Esophagus (tissue), 2 donors: Measurements from ENCODE around the gene TMEM17. TPM values are rescaled to one million over a fixed set of nuclear protein-coding genes. Genes with fewer than 3 reads are reported as not detected.

Source experiments
- H3K27ac ChIP-seq, 2 donors: one replicate each; pipeline ENCODE4 v1.5.1; 2013; ENCODE audit warnings: low read depth in 2 of 2, mild to moderate bottlenecking in 2 of 2, inconsistent platforms in 1 of 2, low read length in 1 of 2, moderate library complexity in 1 of 2
- H3K27me3 ChIP-seq, 2 donors: one replicate each; pipeline ENCODE4 v1.6.1; 2013; ENCODE audit warnings: low read length in 2 of 2, control low read depth in 1 of 2, mild to moderate bottlenecking in 1 of 2; ENCODE audit not compliant: insufficient read depth in 2 of 2, control insufficient read depth in 1 of 2
- H3K36me3 ChIP-seq, 2 donors: one replicate each; pipeline ENCODE4 v1.6.1; 2013; ENCODE audit warnings: low read length in 1 of 2; ENCODE audit not compliant: control insufficient read depth in 2 of 2, insufficient read depth in 2 of 2
- H3K4me1 ChIP-seq, 2 donors: one replicate each; pipeline ENCODE4 v1.6.1; 2013; ENCODE audit warnings: low read length in 1 of 2; ENCODE audit not compliant: control insufficient read depth in 2 of 2, insufficient read depth in 2 of 2
- H3K4me3 ChIP-seq, 2 donors: one replicate each; pipeline ENCODE4 v1.5.1; 2013; ENCODE audit warnings: low read length in 2 of 2, mild to moderate bottlenecking in 2 of 2, low read depth in 1 of 2, moderate library complexity in 1 of 2
- H3K9me3 ChIP-seq, 2 donors: one replicate each; pipeline ENCODE4 v1.6.1; 2013; ENCODE audit warnings: mild to moderate bottlenecking in 2 of 2, low read depth in 1 of 2, low read length in 1 of 2, moderate library complexity in 1 of 2; ENCODE audit not compliant: control insufficient read depth in 2 of 2, insufficient read depth in 1 of 2
- WGBS, 2 donors: extraction: QIAGEN DNeasy Blood & Tissue Kit; methylation state at CpG; one replicate each; pipeline ENCODE4 v1.1.7; 2013; 5-methylcytosine and 5-hydroxymethylcytosine counted together
- polyA plus RNA-seq, 2 donors: library from polyadenylated mRNA; stranded (reverse); fragments of 200-250 nt; gene quantifications; one replicate each; pipeline ENCODE4 v1.2.3, GENCODE V29; 2013
- donor health status: healthy with polysubstance abuse.
- donor health status: Bipolar disorder and iron deficiency.

The TMEM17 gene
- polyA plus RNA-seq, 2 donors, result 1.1 to 1.5 TPM

DNA sequence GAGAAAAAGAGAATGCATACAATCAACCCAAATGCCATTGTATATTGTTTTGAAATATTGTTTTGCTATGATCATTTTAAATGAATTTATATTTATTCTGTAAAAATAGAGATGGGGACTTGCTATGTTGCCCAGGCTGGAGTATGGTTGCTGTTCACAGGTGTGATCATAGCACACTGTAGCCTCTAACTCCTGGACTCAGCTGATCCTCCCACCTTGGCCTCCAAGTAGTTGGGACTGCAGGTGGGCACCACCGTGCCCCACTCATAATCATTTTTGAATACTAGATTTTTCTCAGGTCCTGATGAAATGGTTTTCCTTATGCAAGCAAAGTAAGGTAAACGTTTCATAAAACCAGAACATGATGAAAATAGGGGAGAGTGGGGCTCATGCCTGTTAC is 46.3 kb downstream of the TMEM17 start:
- Histone ChIP-seq H3K9me3 (no peaks in the 10 kb centered on the region), H3K4me1 (peaks cover 0 to 23% of the 10 kb centered on the region in 2 donors), H3K36me3 (no peaks in the 10 kb centered on the region), H3K27me3 (no peaks in the 10 kb centered on the region), H3K4me3 (no peak overlapping the region), H3K27ac (no peak overlapping the region)
- 78 to 87% methylated on average over 2 of the region's 2 CpGs for WGBS, 2 donors

DNA sequence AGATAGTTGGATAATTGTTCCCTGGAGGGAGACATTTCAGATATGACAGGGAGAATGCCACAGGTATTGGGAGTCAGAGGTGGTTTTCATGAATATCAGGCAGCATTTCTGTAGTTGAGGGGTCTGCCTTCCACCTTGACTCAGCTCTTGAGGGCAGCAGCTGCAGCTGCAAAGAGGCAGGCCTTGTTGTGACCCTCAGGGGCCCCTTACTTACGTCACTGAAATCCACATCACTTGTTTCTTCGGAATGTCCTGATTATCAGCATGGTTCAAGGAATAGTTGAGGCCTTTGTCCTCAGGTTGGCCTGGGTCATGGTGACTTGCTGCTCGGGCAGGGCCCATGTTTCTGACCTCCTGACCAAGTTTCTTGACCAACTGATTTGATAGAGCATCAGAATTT is 46.9 kb downstream of the TMEM17 start:
- no peak overlapping the region for H3K27ac ChIP-seq
- no peaks in the 10 kb centered on the region for H3K27me3 ChIP-seq
- no peaks in the 10 kb centered on the region for H3K9me3 ChIP-seq
- H3K36me3 ChIP-seq, result no peaks in the 10 kb centered on the region
- WGBS, 2 donors, result 93 to 95% methylated on average over 3 of the region's 3 CpGs
- H3K4me3 ChIP-seq, result no peak overlapping the region
- peaks cover 0 to 23% of the 10 kb centered on the region in 2 donors for H3K4me1 ChIP-seq

DNA sequence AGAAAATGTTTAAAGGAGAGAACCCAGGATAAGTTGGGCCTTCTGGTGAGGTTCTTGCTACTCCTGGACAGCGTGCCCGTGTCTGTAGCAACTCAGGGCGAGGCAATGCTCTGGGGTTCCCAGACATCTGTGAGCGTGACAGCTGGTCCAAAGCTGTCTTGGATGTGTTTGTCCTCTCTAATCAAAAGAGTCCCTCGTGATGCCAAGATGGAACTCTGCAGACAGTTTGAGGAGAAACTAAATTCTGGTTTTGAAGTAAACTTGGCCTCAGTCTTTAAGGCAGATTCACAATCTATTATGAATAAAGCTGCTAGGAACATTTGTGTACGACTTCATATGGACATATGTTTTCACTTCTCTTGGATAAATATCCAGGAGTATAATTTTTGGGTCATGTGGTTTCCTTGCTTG is 47.3 kb downstream of the TMEM17 start:
- Histone ChIP-seq H3K27me3 (no peaks in the 10 kb centered on the region), H3K4me3 (no peak overlapping the region), H3K36me3 (no peaks in the 10 kb centered on the region), H3K27ac (peak overlapping the region; percentile 44 to 75), H3K9me3 (no peaks in the 10 kb centered on the region), H3K4me1 (peaks cover 0 to 25% of the 10 kb centered on the region in 2 donors)
- WGBS, 2 donors, result 79 to 84% methylated on average over 6 of the region's 6 CpGs

DNA sequence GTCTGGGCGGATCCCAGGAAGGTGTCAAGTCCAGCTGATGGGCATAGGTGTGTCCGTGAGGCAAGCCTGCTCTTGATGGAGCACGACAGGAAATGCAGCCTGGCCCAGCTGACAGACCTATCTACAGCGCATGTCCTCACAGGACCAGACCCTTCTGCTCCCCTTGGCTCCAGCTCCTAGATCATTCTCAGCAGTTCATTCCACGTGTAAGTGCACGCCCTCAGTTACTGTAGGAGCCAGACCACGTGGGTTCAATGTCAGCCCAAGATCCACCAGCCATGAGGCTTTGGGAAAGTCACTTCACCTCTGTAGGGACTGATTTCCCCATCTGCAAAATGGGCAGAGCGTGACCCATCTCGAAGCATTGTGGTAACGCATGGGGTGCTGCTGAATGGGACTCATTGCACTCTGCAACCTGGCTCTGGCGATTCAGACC is 47.8 kb downstream of the TMEM17 start:
- WGBS, 2 donors, result 68 to 73% methylated on average over 11 of the region's 11 CpGs
- H3K4me1 ChIP-seq, result peaks cover 0 to 25% of the 10 kb centered on the region in 2 donors
- peak overlapping the region; percentile 44 to 75 for H3K27ac ChIP-seq
- H3K27me3 ChIP-seq, result no peaks in the 10 kb centered on the region
- no peaks in the 10 kb centered on the region for H3K9me3 ChIP-seq
- H3K4me3 ChIP-seq, result no peak overlapping the region
- no peaks in the 10 kb centered on the region for H3K36me3 ChIP-seq

DNA sequence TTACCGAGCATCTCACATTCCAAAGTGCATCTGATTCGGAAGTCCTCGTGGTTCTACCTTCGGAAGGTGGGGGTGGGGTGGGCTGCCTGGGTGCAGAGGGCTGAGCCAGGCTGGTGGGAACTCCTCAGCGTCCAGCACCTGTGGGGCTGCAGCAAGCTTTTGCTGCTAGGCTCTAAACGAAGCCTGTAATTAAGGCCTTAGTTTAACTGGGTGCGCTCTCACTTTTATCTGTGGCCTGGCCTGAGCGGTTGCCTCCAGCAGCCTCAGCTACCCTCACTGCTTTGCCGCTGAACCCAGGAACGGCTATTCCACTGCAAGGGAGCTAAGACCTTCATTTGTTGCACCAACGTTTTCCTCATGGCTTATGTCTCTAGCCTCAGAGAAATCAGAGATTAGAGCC is 48.4 kb downstream of the TMEM17 start:
- Histone ChIP-seq H3K36me3 (no peaks in the 10 kb centered on the region), H3K9me3 (no peaks in the 10 kb centered on the region), H3K27ac (peak overlapping the region; percentile 85 to 89), H3K4me3 (peak overlapping the region; percentile 67 to 68), H3K27me3 (no peaks in the 10 kb centered on the region), H3K4me1 (peaks cover 0 to 30% of the 10 kb centered on the region in 2 donors)
- 44 to 45% methylated on average over 11 of the region's 11 CpGs for WGBS, 2 donors

DNA sequence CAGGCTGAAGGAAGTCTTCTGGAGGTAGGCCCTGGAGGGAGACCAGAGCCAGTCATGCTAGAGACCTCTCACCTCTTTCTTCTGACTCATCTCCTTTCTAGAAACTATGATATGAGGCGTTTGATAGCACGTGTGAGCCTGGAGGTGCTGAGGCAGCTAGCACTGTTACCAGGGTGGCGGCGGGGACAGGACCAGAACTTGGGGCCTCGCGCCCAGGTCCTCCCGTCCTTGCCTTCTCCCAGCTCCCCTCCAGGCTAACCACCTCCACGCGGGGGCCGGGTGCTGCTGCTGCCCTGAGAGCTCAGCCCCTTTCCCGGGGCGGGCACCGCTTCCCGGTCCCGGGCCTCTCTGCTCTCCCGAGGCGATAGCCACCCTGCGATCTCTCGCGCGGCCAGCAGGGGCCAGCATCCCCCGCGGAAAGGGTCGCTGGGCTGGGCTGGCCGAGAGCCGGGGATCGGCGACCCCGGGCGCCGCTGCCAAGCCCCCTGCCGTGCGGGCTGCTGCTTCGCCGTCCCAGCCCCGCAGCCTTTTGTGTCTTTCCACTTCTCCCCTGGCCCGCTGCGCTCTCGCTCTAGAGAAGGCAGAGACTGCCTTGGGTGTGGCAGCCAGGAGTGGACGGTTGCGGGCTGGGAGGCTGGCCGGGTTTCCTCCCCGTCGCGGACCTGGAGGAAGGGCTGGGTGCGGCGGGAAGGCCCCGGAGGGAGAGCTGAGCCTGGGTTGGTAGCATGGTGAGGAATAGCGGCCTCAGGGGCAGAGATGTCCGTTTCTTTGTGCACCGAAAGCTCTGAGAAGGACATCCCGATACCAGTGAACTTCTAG is 49.1 kb downstream of the TMEM17 start:
- H3K36me3 ChIP-seq, result no peaks in the 10 kb centered on the region
- H3K9me3 ChIP-seq, result no peaks in the 10 kb centered on the region
- H3K4me3 ChIP-seq, result peak overlapping the region; percentile 67 to 68
- 5% methylated on average over 50 to 52 of the region's 52 CpGs for WGBS, 2 donors
- H3K27me3 ChIP-seq, result no peaks in the 10 kb centered on the region
- peak overlapping the region; percentile 85 to 89 for H3K27ac ChIP-seq
- H3K4me1 ChIP-seq, result peaks cover 0 to 27% of the 10 kb centered on the region in 2 donors

DNA sequence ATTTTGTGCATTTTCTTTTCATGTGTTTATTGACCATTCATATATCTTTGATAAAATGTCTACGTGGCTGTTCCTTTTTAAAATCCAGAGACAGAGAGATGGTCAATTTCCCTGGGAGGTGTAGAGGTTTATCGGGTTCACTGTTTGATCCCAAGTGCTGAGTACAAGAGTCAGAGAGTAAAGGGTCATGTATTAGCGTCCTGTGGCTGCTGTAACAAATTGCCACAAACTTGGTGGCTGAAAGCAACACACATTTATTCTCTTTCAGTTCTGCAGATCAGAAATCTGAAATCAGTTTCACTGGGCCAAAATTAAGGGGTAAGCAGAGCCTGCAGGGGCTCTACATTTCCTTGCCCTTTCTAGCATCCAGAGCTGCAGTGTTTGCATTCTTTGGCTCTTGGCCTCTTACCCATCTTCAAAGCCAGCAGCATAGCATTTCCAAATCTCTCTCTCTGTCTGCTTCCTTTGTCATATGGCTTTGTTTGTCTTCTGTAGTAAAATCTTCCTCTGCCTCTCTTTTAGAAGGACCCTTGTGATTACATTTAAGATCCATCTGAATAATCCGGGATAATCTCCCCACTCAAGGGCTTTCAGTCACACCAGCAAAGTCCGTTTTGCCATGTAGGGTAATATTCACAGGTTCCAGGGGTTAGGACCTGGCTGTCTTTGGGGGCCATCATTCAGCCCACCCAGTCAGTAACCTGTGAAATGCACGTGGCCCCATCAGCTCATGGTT is 49.9 kb downstream of the TMEM17 start:
- no peaks in the 10 kb centered on the region for H3K27me3 ChIP-seq
- H3K4me1 ChIP-seq, result peaks cover 0 to 22% of the 10 kb centered on the region in 2 donors
- no peaks in the 10 kb centered on the region for H3K9me3 ChIP-seq
- no peak overlapping the region for H3K4me3 ChIP-seq
- WGBS, 2 donors, result 88 to 89% methylated on average over 6 of the region's 6 CpGs
- no peaks in the 10 kb centered on the region for H3K36me3 ChIP-seq
- peak overlapping the region; percentile 85 to 89 for H3K27ac ChIP-seq

DNA sequence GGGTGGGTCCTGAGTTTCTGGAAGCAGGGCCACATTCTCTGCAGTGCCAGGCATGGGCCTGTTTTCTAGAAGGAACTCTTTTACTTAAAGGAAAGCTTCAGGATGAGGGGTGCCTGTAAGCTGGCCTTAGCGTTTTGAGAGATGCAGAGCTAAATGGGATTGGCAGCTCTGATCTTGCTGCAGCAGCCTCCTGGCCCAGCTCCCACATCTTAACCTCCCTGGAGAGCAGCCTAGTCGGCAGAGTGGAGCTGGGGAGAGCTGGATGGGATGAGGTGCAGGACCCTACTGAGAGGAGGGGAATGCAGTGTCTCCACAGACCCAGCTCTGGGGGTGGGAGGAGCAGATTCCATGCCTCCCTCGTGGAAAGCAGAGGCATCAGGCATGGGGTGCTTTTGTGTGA is 52.0 kb downstream of the TMEM17 start:
- Histone ChIP-seq H3K27me3 (no peaks in the 10 kb centered on the region), H3K27ac (peak overlapping the region in 1 of 2 donors; percentile 23), H3K9me3 (no peaks in the 10 kb centered on the region), H3K4me1 (peaks cover 0 to 20% of the 10 kb centered on the region in 2 donors), H3K36me3 (no peaks in the 10 kb centered on the region), H3K4me3 (no peak overlapping the region)
- 29 to 45% methylated on average over 3 of the region's 3 CpGs for WGBS, 2 donors

DNA sequence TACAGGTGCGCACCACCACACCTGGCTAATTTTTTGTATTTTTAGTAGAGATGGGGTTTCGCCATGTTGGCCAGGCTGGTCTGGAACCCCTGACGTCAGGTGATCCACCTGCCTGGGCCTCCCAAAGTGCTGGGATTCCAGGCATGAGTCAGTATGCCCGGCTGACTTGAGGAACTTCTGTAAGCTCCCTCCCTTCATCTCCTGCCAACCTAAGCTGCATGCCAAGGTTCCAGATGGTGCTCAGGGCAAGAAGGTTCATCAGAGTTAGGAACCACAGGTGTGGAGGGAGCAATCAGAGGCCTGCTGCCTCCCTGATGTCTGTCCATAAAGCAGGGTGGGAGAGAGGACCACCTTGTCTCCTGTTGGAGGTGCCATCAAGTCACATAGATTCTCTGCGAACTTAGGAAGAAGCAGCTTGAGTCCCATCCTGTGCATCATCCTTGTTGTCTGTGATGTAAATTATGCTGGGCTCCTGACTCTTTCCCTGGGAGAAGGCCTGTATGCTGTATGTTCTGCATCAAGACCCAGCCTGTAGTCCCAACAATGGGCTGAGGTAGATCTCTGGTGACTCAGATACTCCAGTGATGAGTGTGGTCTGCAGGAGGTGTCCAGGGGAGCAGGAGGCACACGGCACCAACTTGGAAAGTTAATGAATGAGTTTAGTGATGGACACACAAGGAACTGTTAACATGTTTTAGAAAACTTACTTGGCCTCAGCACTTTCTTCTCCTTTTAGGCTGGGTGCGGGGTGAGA is 53.1 kb downstream of the TMEM17 start:
- peaks cover 0 to 16% of the 10 kb centered on the region in 2 donors for H3K4me1 ChIP-seq
- no peaks in the 10 kb centered on the region for H3K27me3 ChIP-seq
- 72% methylated on average over 7 of the region's 7 CpGs for WGBS, 2 donors
- no peak overlapping the region for H3K4me3 ChIP-seq
- H3K36me3 ChIP-seq, result no peaks in the 10 kb centered on the region
- peak overlapping the region; percentile 2 to 36 for H3K27ac ChIP-seq
- no peaks in the 10 kb centered on the region for H3K9me3 ChIP-seq
